HG02852 (cell line): Measurements from ENCODE around the gene CREB3.

ENCODE experiments used
- ATAC-seq: cut with Tn5 transposase; IDR thresholded peaks from one replicate; pipeline ENCODE4 v1.9.1; 2021; ENCODE audit warnings: mild to moderate bottlenecking, moderate library complexity; ENCODE audit not compliant: unreplicated experiment

Gene CREB3

DNA sequence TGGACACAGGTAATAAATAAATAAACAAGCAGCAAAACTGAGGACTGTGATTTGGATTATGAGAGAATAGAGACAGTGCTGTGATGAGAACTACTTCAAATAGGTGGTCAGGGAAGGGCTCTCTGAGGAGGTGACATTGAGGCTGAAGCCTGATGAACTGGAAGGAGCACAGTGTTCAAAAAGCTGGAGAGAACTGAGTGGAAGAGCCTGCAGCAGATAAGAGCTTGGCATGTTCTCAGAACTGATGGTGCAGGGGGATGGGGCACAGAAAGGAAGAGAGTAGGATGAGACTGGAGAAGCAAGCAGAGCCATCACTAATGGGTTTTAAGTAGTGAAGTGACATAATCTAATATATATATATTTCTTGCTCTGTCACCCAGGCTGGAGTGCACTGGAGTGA, 31.5 kb upstream of the CREB3 start:
- ATAC-seq: no peak

DNA sequence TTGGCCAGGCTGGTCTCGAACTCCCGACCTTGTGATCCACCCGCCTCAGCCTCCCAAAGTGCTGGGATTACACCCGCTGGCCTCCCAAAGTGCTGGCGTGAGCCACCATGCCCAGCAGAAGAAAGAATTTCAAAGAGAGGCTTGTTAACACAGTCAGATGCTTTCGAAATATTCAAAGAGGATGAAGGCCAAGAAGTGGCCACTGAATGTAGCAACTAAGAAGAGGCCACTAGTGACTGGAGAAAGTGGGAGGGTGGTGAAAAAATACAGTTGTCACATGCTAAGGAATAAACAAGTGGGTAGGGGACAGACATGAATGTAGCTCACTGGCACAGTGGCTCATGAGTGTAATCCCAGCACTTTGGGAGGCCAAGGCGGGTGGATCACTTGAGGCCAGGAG, 29.8 kb upstream of the CREB3 start:
- ATAC-seq: no peak

DNA sequence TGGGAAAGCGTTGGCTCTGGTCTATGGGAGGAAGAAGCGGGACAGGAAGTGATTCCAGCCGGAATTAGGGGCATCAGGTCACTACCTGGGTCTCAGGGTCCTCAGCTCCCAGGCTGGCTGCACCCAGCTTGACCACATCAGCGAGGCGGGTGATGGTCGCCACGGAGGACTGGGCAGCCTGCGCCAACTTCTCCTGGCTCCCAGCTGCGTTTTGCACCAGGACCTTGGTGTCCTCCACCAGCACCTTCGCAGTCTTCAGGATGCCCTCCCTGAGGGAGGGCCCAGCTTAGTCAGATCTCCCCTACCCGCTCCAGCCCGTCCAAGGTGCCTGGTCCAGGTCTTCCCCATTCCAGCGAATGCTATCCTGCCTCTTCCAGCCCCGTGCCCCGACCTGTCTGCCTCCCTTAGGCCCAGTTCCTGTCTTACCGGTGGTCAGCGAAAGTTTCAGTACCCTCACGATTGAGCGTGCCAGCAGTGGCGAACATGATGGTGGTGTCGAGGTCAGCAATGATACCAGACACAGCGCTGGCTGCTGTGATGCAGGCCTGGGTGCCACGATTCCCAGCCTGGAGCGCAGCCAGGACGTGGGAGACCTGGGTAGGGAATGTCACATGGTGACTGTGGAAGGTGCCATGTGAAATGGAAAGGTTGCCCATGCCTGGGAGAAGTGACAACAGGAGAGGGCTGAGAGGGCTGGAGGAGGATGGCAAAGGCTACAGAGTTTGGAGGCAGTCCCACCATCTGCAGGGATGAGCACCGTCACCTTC, 28.4 kb upstream of the CREB3 start:
- ATAC-seq: no peak

- no peak for ATAC-seq
These were observed 27.1 kb upstream of the CREB3 start for GRCh38 chr9:35705372-35705771.

GRCh38 chr9:35705836-35706430, 26.5 kb upstream of the CREB3 start:
- no peak for ATAC-seq

DNA sequence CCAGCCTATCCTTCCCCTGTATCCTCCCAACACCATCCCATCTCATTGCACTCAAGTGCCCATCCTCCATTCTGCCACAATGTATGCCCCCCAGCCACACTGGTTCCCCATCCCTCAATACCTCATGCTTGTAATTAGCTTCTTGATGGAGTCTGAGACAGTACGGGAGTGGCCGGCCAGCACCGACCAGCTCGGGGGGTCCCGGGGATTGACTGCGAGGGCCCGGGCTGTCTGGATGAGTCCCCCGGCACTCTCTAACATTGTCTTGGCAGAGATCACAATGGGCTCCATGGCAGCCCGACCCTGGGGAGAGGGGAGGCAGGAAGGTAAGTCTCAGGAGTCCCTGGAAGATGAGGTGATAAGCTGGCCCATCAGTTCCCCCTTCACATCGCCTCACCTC, 25.5 kb upstream of the CREB3 start:
- no peak for ATAC-seq

DNA sequence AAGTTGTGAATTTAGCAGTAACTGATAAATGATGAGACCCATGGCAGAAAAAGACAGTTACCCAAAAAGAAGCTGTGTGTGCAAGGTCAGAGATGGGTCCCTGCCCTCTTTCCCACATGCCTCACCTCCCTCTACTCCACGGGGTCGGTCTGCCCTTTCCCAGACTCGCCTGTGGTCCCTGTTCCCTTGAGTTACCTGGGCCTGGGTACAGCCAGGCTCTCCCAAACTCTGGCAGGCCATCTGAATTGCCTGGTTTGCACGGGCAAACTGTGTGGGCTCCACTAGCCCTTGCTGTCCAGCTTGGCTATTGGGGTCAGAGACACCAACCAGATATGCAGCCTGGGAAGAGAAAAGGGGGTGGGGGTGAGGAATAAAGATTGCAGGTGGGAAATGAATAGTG, 24.3 kb upstream of the CREB3 start:
- no peak for ATAC-seq

DNA sequence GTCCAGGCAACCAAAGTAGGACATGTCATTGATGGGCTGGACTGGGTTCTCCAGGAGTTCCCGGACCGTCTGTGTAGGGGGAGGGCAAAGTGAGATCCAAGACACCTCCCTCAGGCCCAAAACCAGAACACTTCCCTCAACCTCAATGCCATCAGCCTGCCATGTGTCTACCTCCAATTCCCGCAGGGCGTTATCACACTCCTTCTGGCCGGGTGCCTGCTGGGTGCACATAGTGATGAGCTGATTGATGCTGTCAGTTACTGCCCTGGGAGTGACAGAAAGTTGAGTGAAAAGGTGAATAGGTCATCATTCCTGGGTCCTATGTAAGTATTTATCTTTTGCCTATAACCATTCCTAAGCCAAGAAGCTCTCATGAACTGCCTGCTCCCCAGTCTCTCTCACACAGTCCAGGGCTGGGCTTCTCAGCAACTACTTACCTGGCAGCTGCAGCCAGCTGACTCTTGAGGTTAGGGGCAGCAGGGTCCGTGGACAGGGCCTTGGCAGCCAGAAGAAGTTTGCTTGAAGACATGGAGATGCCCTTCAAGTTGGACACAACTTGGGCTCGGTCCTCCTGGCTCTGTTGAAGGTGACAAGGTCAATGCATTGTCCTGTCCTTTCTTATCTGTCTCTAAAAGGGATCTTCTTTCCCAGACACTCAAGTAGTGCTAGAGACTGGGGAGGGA, 21.5 kb upstream of the CREB3 start:
- ATAC-seq: no peak

DNA sequence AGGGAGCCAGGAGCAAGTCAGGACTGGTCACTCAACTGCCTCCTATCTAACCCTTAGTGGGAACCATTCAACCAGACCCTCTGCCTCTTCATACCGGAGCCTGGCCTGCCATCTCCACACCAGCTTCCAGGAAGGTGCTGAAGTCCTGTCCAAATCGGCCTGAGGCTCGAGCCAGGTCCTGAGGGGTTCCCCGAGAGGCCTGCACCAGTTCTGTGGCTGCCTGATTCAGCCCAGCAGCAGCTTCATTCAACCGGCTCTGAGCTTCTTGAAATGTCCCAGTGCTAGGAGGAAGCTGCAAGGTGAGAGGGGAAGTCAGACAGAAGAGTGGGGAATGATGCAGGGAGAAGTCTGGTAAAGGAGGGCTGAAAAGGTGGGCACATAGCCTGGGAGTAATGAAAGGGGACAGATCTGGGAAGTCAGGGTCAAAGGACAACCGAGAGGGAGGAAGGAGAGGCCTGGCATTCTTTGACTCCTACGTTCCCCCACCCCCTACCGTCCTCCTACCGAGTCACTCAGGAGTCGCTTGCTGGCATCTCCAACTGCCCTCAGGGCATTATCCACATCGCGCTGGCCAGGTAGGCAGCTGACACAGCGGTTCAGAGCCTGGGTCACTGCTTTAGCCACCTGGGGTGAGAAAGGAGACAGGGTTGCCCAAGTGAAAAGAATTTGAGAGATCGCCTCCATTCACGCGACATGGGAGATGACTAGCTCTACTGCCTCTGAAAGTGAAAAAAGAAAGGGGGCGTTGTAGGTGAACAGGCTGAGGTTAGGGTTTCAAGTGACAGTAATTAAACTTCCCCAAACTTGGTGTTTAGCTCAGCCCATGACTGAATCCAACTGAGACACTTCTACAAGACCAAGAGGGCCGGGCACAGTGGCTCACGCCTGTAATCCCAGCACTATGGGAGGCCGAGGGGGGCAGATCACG, 20.7 kb upstream of the CREB3 start:
- ATAC-seq: peak; percentile 66

DNA sequence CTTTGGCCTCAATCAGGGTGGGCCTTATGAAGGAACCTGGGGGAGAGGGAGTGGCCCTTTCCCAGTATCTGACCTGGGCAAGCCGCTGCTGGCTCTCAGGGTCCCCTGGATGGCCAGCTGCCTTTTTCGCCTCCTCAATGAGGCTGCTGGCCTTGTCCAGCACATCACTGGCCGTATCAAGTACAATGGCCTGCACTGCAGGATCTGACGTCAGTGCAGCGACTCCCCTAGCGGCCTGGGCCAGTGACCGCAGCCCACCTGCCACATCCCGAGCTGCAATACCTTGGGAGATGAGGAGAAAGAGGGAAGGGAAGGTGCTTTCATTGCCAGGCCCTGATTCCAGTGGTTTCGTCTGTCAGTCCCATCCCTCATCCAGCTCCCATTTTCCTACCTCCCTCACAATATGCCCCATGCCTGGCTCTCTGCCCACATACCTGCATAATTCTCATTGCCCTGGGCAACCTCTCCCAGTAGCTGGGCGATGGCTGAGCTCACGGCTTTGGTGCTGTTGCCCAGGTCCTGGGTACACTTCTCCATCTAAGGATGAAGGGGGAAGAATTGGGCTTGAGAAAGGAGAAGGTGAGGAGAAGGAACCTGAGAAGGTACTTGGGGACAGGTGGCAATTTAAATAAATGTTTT, 19.6 kb upstream of the CREB3 start:
- ATAC-seq: no peak

DNA sequence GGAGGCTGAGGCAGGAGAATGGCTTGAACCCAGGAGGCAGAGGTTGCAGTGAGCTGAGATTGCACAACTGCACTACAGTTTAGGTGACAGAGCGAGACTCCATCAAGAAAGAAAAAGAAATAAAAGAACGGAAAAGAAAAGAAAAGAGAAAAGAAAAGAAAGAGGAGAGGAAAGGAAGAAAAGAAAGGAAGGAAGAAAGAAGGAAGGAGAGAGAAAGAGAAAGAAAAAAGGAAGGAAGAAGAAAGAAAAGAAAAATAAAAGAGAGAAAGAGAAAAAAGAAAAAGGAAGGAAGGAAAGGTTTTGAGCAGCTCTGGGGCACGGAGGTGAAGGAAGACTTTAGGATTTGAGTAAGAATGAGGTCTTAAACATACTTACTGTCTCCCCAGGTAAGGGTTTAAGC, 18.9 kb upstream of the CREB3 start:
- ATAC-seq: no peak

- no peak for ATAC-seq
These were observed 18.3 kb upstream of the CREB3 start for GRCh38 chr9:35714123-35714522.

GRCh38 chr9:35714579-35715252, 17.8 kb upstream of the CREB3 start:
- ATAC-seq: no peak

DNA sequence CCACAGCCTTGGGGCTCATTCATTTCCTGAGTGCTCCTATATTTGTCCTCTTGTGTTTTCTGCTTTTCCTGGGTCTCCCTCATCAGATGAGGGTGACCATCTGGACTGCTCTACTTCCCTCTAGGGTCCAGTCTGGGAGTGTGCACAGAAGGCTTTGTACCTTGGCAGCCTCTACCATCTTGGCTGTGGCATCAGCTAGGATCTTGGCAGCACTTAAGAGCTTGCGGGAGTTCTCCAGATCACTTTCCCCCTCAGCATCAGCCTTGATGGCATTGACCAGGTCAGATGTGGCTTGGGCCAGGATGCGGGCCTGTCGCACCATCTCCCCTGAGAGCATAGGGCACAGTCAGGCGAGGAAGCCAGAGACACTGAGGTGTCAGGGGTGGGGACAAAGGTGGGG, 16.2 kb upstream of the CREB3 start:
- no peak for ATAC-seq

DNA sequence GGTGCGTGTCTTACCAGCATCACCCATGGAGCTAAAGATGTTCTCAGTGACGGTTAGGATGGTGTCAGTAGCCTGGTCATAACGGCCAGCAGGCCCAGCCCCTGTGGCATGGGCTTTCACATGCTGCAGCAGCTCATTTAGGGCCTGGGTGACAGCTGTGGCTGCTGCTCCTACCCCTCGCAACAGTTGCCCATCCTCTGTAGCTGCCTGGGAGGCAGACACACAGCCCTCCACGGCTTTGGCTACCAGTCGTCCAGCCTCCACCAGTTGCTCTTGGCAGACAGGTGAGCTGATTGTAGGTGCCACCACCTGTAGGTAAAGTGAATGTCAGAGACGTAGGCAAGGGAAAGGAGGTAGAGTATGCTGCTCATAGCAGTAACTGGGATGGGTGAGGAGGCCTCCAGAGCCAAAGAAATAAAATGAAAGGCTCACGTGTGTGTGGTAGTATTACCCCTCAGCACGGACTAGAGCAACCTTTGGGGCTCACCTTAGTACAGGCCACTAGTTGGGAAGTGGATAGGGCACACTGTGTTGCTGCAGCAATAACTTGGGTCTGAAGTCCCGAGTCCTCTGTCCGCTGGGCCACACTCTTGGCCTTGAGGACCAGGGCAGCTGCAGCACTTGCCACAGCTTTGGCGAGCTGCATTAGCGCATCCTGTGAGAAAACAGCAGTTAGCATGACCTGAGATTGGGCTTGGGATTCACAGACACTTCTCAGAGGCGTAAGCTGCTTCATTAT, 15.2 kb upstream of the CREB3 start:
- no peak for ATAC-seq

DNA sequence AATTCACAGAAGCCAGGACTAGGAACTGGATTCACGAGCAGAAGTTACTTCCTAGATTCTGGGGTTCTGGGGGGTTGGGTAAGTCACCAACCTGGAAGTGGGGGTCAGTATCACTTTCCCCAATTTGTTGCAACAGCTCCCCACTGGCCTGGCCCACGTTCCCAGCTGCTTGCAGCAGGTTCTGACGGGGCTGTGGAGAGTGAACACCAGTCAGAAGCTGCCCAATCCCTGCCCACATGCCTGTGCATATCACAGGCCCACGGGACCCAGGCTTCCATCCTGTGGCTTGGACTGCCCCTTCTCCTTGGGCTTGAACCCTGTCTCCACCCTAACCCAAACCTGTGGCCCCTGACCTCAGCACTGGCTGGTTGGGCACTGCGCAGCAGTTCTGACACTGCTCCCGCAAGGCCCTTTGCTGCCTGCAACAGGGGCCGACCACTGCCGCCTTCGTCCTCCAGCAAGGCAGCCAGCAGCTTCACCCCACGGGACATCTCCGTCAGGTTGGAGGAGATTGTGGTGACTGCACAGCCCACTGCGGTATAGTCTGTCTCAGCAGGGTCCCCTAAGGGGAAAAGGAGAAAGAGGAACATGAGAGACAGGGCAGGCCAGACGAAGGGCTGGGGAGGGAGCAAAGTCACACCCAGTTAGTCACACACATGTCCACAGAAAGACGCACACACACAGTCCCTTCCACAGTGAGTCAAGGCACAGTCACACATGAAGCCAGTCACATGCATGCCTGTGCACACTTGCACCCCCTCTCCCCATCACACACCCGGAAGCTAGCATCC, 13.6 kb upstream of the CREB3 start:
- no peak for ATAC-seq

GRCh38 chr9:35719546-35719945, 12.9 kb upstream of the CREB3 start:
- ATAC-seq: no peak

- no peak for ATAC-seq
These were observed 9.0 kb upstream of the CREB3 start for GRCh38 chr9:35723426-35723825.

- ATAC-seq: no peak
These were observed 8.6 kb upstream of the CREB3 start for GRCh38 chr9:35723908-35724307.
